ENCODE data around the gene MAN1A1. TPM values are rescaled to one million over a fixed set of nuclear protein-coding genes. Genes with fewer than 3 reads are reported as not detected.

Gene MAN1A1
- total RNA-seq, 2 donors from 2014 or later: 14.2 to 19.6 TPM

GRCh38 chr6:119342430-119342829, 7.1 kb downstream of the MAN1A1 start:
- Mint-ChIP-seq H3K36me3 (ENCODE audit: low read depth) (peaks cover 2% of the 10 kb centered on the region), H3K27me3 (no peaks in the 10 kb centered on the region), H3K27ac (peak overlapping the region; percentile 9), H3K4me1 (peaks cover 42% of the 10 kb centered on the region), H3K4me3 (no peak overlapping the region)
- no peaks in the 10 kb centered on the region for H3K9me3 ChIP-seq (ENCODE audit: control insufficient read depth, low read length, poor library complexity, severe bottlenecking)
- DNase-seq: no peak
- no peak for ATAC-seq

GRCh38 chr6:119340796-119341487, 8.6 kb downstream of the MAN1A1 start:
- H3K36me3 Mint-ChIP-seq (ENCODE audit: low read depth): peaks cover 2% of the 10 kb centered on the region
- no peaks in the 10 kb centered on the region for H3K9me3 ChIP-seq (ENCODE audit: control insufficient read depth, low read length, poor library complexity, severe bottlenecking)
- peak overlapping the region; percentile 59 for H3K4me3 Mint-ChIP-seq
- no peak for DNase-seq
- no peak for ATAC-seq
- peak overlapping the region; percentile 69 for H3K27ac Mint-ChIP-seq
- H3K4me1 Mint-ChIP-seq: peaks cover 36% of the 10 kb centered on the region
- no peaks in the 10 kb centered on the region for H3K27me3 Mint-ChIP-seq

- Mint-ChIP-seq H3K4me1 (peaks cover 36% of the 10 kb centered on the region), H3K4me3 (no peak overlapping the region), H3K27me3 (no peaks in the 10 kb centered on the region), H3K36me3 (ENCODE audit: low read depth) (peaks cover 4% of the 10 kb centered on the region), H3K27ac (peak overlapping the region; percentile 69)
- DNase-seq (no peak), ATAC-seq (peak; percentile 18)
- no peaks in the 10 kb centered on the region for H3K9me3 ChIP-seq (ENCODE audit: control insufficient read depth, low read length, poor library complexity, severe bottlenecking)
Observed at GRCh38 chr6:119339941-119340456, 9.6 kb downstream of the MAN1A1 start.

GRCh38 chr6:119337762-119338161, 11.8 kb downstream of the MAN1A1 start:
- peaks cover 4% of the 10 kb centered on the region for H3K36me3 Mint-ChIP-seq (ENCODE audit: low read depth)
- no peaks in the 10 kb centered on the region for H3K9me3 ChIP-seq (ENCODE audit: control insufficient read depth, low read length, poor library complexity, severe bottlenecking)
- no peak overlapping the region for H3K27ac Mint-ChIP-seq
- ATAC-seq (no peak), DNase-seq (no peak)
- H3K27me3 Mint-ChIP-seq: no peaks in the 10 kb centered on the region
- peaks cover 32% of the 10 kb centered on the region for H3K4me1 Mint-ChIP-seq
- no peak overlapping the region for H3K4me3 Mint-ChIP-seq

- Mint-ChIP-seq H3K36me3 (ENCODE audit: low read depth) (peaks cover 4% of the 10 kb centered on the region), H3K27ac (no peak overlapping the region), H3K4me1 (peaks cover 30% of the 10 kb centered on the region), H3K4me3 (no peak overlapping the region), H3K27me3 (no peaks in the 10 kb centered on the region)
- no peak for DNase-seq
- H3K9me3 ChIP-seq (ENCODE audit: control insufficient read depth, low read length, poor library complexity, severe bottlenecking): no peaks in the 10 kb centered on the region
- no peak for ATAC-seq
Observed at GRCh38 chr6:119337252-119337651, 12.3 kb downstream of the MAN1A1 start.

GRCh38 chr6:119334535-119335264, 14.9 kb downstream of the MAN1A1 start:
- Mint-ChIP-seq H3K27ac (peak overlapping the region; percentile 29), H3K4me1 (peaks cover 37% of the 10 kb centered on the region), H3K4me3 (no peak overlapping the region), H3K36me3 (ENCODE audit: low read depth) (peaks cover 11% of the 10 kb centered on the region), H3K27me3 (no peaks in the 10 kb centered on the region)
- H3K9me3 ChIP-seq (ENCODE audit: control insufficient read depth, low read length, poor library complexity, severe bottlenecking): no peaks in the 10 kb centered on the region
- ATAC-seq (no peak), DNase-seq (no peak)

GRCh38 chr6:119333707-119334295, 15.8 kb downstream of the MAN1A1 start:
- Mint-ChIP-seq H3K27me3 (no peaks in the 10 kb centered on the region), H3K27ac (no peak overlapping the region), H3K4me1 (peaks cover 34% of the 10 kb centered on the region), H3K36me3 (ENCODE audit: low read depth) (peaks cover 10% of the 10 kb centered on the region), H3K4me3 (no peak overlapping the region)
- DNase-seq: no peak
- peak; percentile 81 for ATAC-seq
- H3K9me3 ChIP-seq (ENCODE audit: control insufficient read depth, low read length, poor library complexity, severe bottlenecking): no peaks in the 10 kb centered on the region

GRCh38 chr6:119333063-119333609, 16.4 kb downstream of the MAN1A1 start:
- Mint-ChIP-seq H3K27ac (no peak overlapping the region), H3K27me3 (no peaks in the 10 kb centered on the region), H3K4me3 (no peak overlapping the region), H3K4me1 (peaks cover 36% of the 10 kb centered on the region), H3K36me3 (ENCODE audit: low read depth) (peaks cover 13% of the 10 kb centered on the region)
- no peaks in the 10 kb centered on the region for H3K9me3 ChIP-seq (ENCODE audit: control insufficient read depth, low read length, poor library complexity, severe bottlenecking)
- no peak for ATAC-seq
- no peak for DNase-seq

- Mint-ChIP-seq H3K4me1 (peaks cover 30% of the 10 kb centered on the region), H3K27me3 (no peaks in the 10 kb centered on the region), H3K27ac (no peak overlapping the region), H3K4me3 (no peak overlapping the region), H3K36me3 (ENCODE audit: low read depth) (peaks cover 13% of the 10 kb centered on the region)
- H3K9me3 ChIP-seq (ENCODE audit: control insufficient read depth, low read length, poor library complexity, severe bottlenecking): no peaks in the 10 kb centered on the region
- DNase-seq: no peak
- no peak for ATAC-seq
Observed at GRCh38 chr6:119331663-119332286, 17.8 kb downstream of the MAN1A1 start.

GRCh38 chr6:119330520-119331113, 18.9 kb downstream of the MAN1A1 start:
- H3K27ac Mint-ChIP-seq: peak overlapping the region; percentile 35

GRCh38 chr6:119329794-119330180, 19.8 kb downstream of the MAN1A1 start:
- Mint-ChIP-seq H3K4me1 (peaks cover 29% of the 10 kb centered on the region), H3K27me3 (no peaks in the 10 kb centered on the region), H3K27ac (peak overlapping the region; percentile 35), H3K36me3 (ENCODE audit: low read depth) (peaks cover 10% of the 10 kb centered on the region), H3K4me3 (no peak overlapping the region)
- DNase-seq (no peak), ATAC-seq (no peak)
- H3K9me3 ChIP-seq (ENCODE audit: control insufficient read depth, low read length, poor library complexity, severe bottlenecking): no peaks in the 10 kb centered on the region

More at GRCh38 chr6:119330520-119331113, 18.9 kb downstream of the MAN1A1 start:
- H3K36me3 Mint-ChIP-seq (ENCODE audit: low read depth): peaks cover 13% of the 10 kb centered on the region
- DNase-seq (no peak), ATAC-seq (no peak)
- no peaks in the 10 kb centered on the region for H3K27me3 Mint-ChIP-seq
- H3K9me3 ChIP-seq (ENCODE audit: control insufficient read depth, low read length, poor library complexity, severe bottlenecking): no peaks in the 10 kb centered on the region
- peak overlapping the region; percentile 52 for H3K4me3 Mint-ChIP-seq
- peaks cover 34% of the 10 kb centered on the region for H3K4me1 Mint-ChIP-seq

GRCh38 chr6:119328892-119329793, 20.4 kb downstream of the MAN1A1 start:
- no peaks in the 10 kb centered on the region for H3K27me3 Mint-ChIP-seq
- H3K9me3 ChIP-seq (ENCODE audit: control insufficient read depth, low read length, poor library complexity, severe bottlenecking): no peaks in the 10 kb centered on the region
- ATAC-seq: no peak
- H3K27ac Mint-ChIP-seq: peak overlapping the region; percentile 35
- no peak overlapping the region for H3K4me3 Mint-ChIP-seq
- peaks cover 10% of the 10 kb centered on the region for H3K36me3 Mint-ChIP-seq (ENCODE audit: low read depth)
- DNase-seq: no peak
- peaks cover 29% of the 10 kb centered on the region for H3K4me1 Mint-ChIP-seq

Measured in T-helper 17 cell (primary cell).